ENCODE results near the gene GRAMD1B.

- TF ChIP-seq, protein P1, sequence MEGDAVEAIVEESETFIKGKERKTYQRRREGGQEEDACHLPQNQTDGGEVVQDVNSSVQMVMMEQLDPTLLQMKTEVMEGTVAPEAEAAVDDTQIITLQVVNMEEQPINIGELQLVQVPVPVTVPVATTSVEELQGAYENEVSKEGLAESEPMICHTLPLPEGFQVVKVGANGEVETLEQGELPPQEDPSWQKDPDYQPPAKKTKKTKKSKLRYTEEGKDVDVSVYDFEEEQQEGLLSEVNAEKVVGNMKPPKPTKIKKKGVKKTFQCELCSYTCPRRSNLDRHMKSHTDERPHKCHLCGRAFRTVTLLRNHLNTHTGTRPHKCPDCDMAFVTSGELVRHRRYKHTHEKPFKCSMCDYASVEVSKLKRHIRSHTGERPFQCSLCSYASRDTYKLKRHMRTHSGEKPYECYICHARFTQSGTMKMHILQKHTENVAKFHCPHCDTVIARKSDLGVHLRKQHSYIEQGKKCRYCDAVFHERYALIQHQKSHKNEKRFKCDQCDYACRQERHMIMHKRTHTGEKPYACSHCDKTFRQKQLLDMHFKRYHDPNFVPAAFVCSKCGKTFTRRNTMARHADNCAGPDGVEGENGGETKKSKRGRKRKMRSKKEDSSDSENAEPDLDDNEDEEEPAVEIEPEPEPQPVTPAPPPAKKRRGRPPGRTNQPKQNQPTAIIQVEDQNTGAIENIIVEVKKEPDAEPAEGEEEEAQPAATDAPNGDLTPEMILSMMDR (IDR thresholded peaks at IDR 0.05; ENCODE audit: insufficient read depth, low read length), result no peak
- TF ChIP-seq POLR2AphosphoS5 (IDR thresholded peaks at IDR 0.05; ENCODE audit: low read depth), result no peak
These were observed 117.1 kb downstream of the GRAMD1B start for GRCh38 chr11:123547180-123547579.
